Stomach (tissue), 9 donors: ENCODE results near the gene DBP. TPM values are rescaled to one million over a fixed set of nuclear protein-coding genes. Genes with fewer than 3 reads are reported as not detected.
A peak's percentile ranks its signal among the peaks of the same experiment; 100 is the strongest.

ENCODE experiments used
- DNase-seq, 2 donors: peaks; one replicate each; pipeline versions ENCODE4 v3.0.0 to v3.0.0-alpha.2; 2013 to 2019
- H3K27ac ChIP-seq, 5 donors: fragments of 200-600 bp in 4 of 5; sonication (generic) in 4 of 5; one replicate each; pipeline ENCODE4 v1.5.1; 2013 to 2019; ENCODE audit warnings: mild to moderate bottlenecking in 1 of 5, moderate library complexity in 1 of 5
- H3K27me3 ChIP-seq, 3 donors: fragments of 200-600 bp; sonication (generic); one replicate each; pipeline ENCODE4 v1.5.1; 2017 to 2019; ENCODE audit warnings: mixed run types in 1 of 3
- H3K36me3 ChIP-seq, 4 donors: fragments of 200-600 bp; sonication (generic); 1 replicate in 3 of 4; 2 replicates in 1 of 4; pipeline ENCODE4 v1.5.1; 2016 to 2019
- H3K4me1 ChIP-seq, 4 donors: fragments of 200-600 bp; sonication (generic); one replicate each; pipeline ENCODE4 v1.5.1; 2016 to 2019
- H3K4me3 ChIP-seq, 4 donors: fragments of 200-600 bp; sonication (generic) in 3 of 4; one replicate each; pipeline ENCODE4 v1.5.1; 2016 to 2019; ENCODE audit warnings: mild to moderate bottlenecking in 1 of 4
- H3K9me3 ChIP-seq, 4 donors: fragments of 200-600 bp; sonication (generic); one replicate each; pipeline ENCODE4 v1.5.1; 2016 to 2019
- CTCF ChIP-seq, 7 experiments: fragments of 450-650 bp in 4 of 7; fragments of 200-600 bp in 3 of 7; sonication (generic) in 3 of 7; IDR thresholded peaks; one replicate each; pipeline ENCODE4 v1.5.1; 2016 to 2019; ENCODE audit warnings: antibody characterized with exemption in 7 of 7, control low read depth in 2 of 7, mild to moderate bottlenecking in 1 of 7
- EP300 ChIP-seq: sonication (generic); formaldehyde crosslinking; IDR thresholded peaks from one replicate; pipeline ENCODE4 v1.6.1; 2017; ENCODE audit warnings: antibody characterized with exemption
- POLR2A ChIP-seq, 4 donors: fragments of 450-650 bp; IDR thresholded peaks; one replicate each; pipeline ENCODE4 v1.6.1; 2016; ENCODE audit warnings: antibody characterized with exemption in 4 of 4, control low read depth in 2 of 4, mild to moderate bottlenecking in 1 of 4, moderate library complexity in 1 of 4
- POLR2AphosphoS5 ChIP-seq, 3 donors: sonication (generic); formaldehyde crosslinking; IDR thresholded peaks; one replicate each; pipeline ENCODE4 v1.6.1; 2016; ENCODE audit warnings: antibody characterized with exemption in 3 of 3
- WGBS, 5 donors: extraction: QIAGEN DNeasy Blood & Tissue Kit in 3 of 5; methylation state at CpG; one replicate each; pipeline versions ENCODE4 v1.1.5 to v1.1.7; 2013 to 2018; 5-methylcytosine and 5-hydroxymethylcytosine counted together
- intact Hi-C: fragments of 100-400 bp; cut with DNase I; formaldehyde crosslinking; loops from one replicate; pipeline ENCODE4 v1.15.1; 2023; ENCODE audit warnings: low total_unique reads
- polyA plus RNA-seq, 3 donors: library from polyadenylated mRNA; stranded (reverse); fragments of 200-250 nt; gene quantifications; one replicate each; pipeline ENCODE4 v1.2.3, GENCODE V29; 2013
- total RNA-seq, 5 donors: library from RNA; depleted of rRNA; stranded (reverse); fragments of >200 nt; gene quantifications; one replicate each; pipeline versions ENCODE4 v1.1.0 to v1.2.3, GENCODE V29; 2014 to 2016
- donor health status: healthy with polysubstance abuse.
- donor health status: Bipolar disorder and iron deficiency.
- donor health status: healthy.

The DBP gene
- total and polyA plus RNA-seq, 8 donors: 4.2 to 29.0 (median 9.6) TPM; not detected in 1

- 0 to 4% (median 1%) methylated on average over 22 to 66 of the region's 67 CpGs for WGBS, 5 donors
- peaks cover 0 to 19% (median 12%) of the 10 kb centered on the region in 4 donors for H3K36me3 ChIP-seq
- H3K4me3 ChIP-seq: peak overlapping the region; percentile 62 to 81 (median 76)
- no peaks in the 10 kb centered on the region for H3K9me3 ChIP-seq
- no peaks in the 10 kb centered on the region for H3K27me3 ChIP-seq
- peak; percentile 75 to 89 for DNase-seq
- TF ChIP-seq POLR2AphosphoS5 (IDR thresholded peaks at IDR 0.05): peak; percentile 40 to 73 (median 70)
- TF ChIP-seq POLR2A (IDR thresholded peaks at IDR 0.05): no peak
- H3K27ac ChIP-seq: peak overlapping the region; percentile 90 to 98 (median 96)
- intact Hi-C loops: no loop called here
- peaks cover 64 to 87% (median 80%) of the 10 kb centered on the region in 4 donors for H3K4me1 ChIP-seq
Measured at GRCh38 chr19:48635263-48635965, 1.8 kb downstream of the DBP start.

GRCh38 chr19:48634424-48635262 lies 2.5 kb downstream of the DBP start:
- Histone ChIP-seq H3K36me3 (peaks cover 0 to 20% (median 12%) of the 10 kb centered on the region in 4 donors), H3K4me3 (peak overlapping the region; percentile 62 to 81 (median 76)), H3K27me3 (no peaks in the 10 kb centered on the region), H3K27ac (peak overlapping the region; percentile 90 to 98 (median 96)), H3K4me1 (peaks cover 68 to 90% (median 86%) of the 10 kb centered on the region in 4 donors), H3K9me3 (no peaks in the 10 kb centered on the region)
- intact Hi-C loops: no loop called here
- TF ChIP-seq EP300 (no peak), POLR2A (IDR thresholded peaks at IDR 0.05) (peak in 1 of 4 donors; percentile 44), POLR2AphosphoS5 (IDR thresholded peaks at IDR 0.05) (peak; percentile 84 to 92 (median 92)), CTCF (IDR thresholded peaks at IDR 0.05) (no peak)
- 4 to 8% (median 5%) methylated on average over 29 to 37 of the region's 37 CpGs for WGBS, 5 donors
- peak; percentile 98 to 99 for DNase-seq

- 36 to 45% (median 44%) methylated on average over 7 of the region's 7 CpGs for WGBS, 5 donors
- intact Hi-C loops: no loop called here
- DNase-seq: no peak
- Histone ChIP-seq H3K27ac (peak overlapping the region; percentile 3 to 98 (median 93)), H3K9me3 (no peaks in the 10 kb centered on the region), H3K4me1 (peaks cover 71 to 90% (median 88%) of the 10 kb centered on the region in 4 donors), H3K36me3 (peaks cover 0 to 26% (median 12%) of the 10 kb centered on the region in 4 donors), H3K4me3 (peak overlapping the region; percentile 22 to 81 (median 70)), H3K27me3 (no peaks in the 10 kb centered on the region)
- TF ChIP-seq POLR2AphosphoS5 (IDR thresholded peaks at IDR 0.05) (no peak), EP300 (no peak), POLR2A (IDR thresholded peaks at IDR 0.05) (no peak), CTCF (IDR thresholded peaks at IDR 0.05) (no peak)
Measured at GRCh38 chr19:48634036-48634342, 3.2 kb downstream of the DBP start.

- 54 to 60% (median 56%) methylated on average over 22 of the region's 22 CpGs for WGBS, 5 donors
- Histone ChIP-seq H3K4me1 (peaks cover 65 to 90% (median 86%) of the 10 kb centered on the region in 4 donors), H3K27me3 (no peaks in the 10 kb centered on the region), H3K36me3 (peaks cover 0 to 31% (median 15%) of the 10 kb centered on the region in 4 donors), H3K4me3 (peak overlapping the region in 3 of 4 donors; percentile 62 to 81 (median 77)), H3K9me3 (no peaks in the 10 kb centered on the region), H3K27ac (peak overlapping the region; percentile 3 to 98 (median 93))
- peak in 1 of 2 donors; percentile 47 for DNase-seq
- intact Hi-C loops: no loop called here
- TF ChIP-seq POLR2A (IDR thresholded peaks at IDR 0.05) (no peak), POLR2AphosphoS5 (IDR thresholded peaks at IDR 0.05) (no peak)
Measured at GRCh38 chr19:48633148-48634035, 3.8 kb downstream of the DBP start.
